Stimulated activated CD8-positive, alpha-beta memory T cell treated with anti-CD3 and anti-CD28 coated beads, Interleukin-15, amount 100 ng/mL, for 48 hours (primary cell): ENCODE measurements around the gene SPAG16.

Experiments used
- DNase-seq, 2 donors: peaks; one replicate each; pipeline ENCODE4 v3.0.0-alpha.2; 2020; ENCODE audit warnings: low read depth in 2 of 2

The SPAG16 gene

GRCh38 chr2:214376618-214377285 lies 1092.5 kb downstream of the SPAG16 start:
- no peak for DNase-seq

- DNase-seq: no peak
Observed at GRCh38 chr2:214377286-214377624, 1093.0 kb downstream of the SPAG16 start.

GRCh38 chr2:214378455-214379103 lies 1094.3 kb downstream of the SPAG16 start:
- no peak for DNase-seq

- DNase-seq: no peak
Observed at GRCh38 chr2:214379227-214379626, 1095.0 kb downstream of the SPAG16 start.

GRCh38 chr2:214380681-214381080 lies 1096.4 kb downstream of the SPAG16 start:
- no peak for DNase-seq

- DNase-seq: no peak
Observed at GRCh38 chr2:214382229-214382628, 1098.0 kb downstream of the SPAG16 start.

- no peak for DNase-seq
Observed at GRCh38 chr2:214386720-214387119, 1102.5 kb downstream of the SPAG16 start.

GRCh38 chr2:214389334-214389733 lies 1105.1 kb downstream of the SPAG16 start:
- DNase-seq: no peak

- no peak for DNase-seq
Observed at GRCh38 chr2:214393796-214394195, 1109.5 kb downstream of the SPAG16 start.

GRCh38 chr2:214395040-214395439 lies 1110.8 kb downstream of the SPAG16 start:
- DNase-seq: no peak

GRCh38 chr2:214401580-214401979 lies 1117.3 kb downstream of the SPAG16 start:
- DNase-seq: no peak

- DNase-seq: no peak
Observed at GRCh38 chr2:214410128-214410775, 1126.0 kb downstream of the SPAG16 start.

GRCh38 chr2:214410918-214411554 lies 1126.8 kb downstream of the SPAG16 start, which contains the start of gene VWC2L:
Gene VWC2L (plus strand): TSS chr2:214411054. CDS start chr2:214414194, 3,140 bp downstream.
- peak in 1 of 2 donors; percentile 1 for DNase-seq

GRCh38 chr2:214412679-214413078 lies 1128.4 kb downstream of the SPAG16 start:
- DNase-seq: no peak

GRCh38 chr2:214436470-214436869 lies 1152.2 kb downstream of the SPAG16 start:
- DNase-seq: no peak

- DNase-seq: no peak
Observed at GRCh38 chr2:214450118-214450894, 1166.0 kb downstream of the SPAG16 start.

- no peak for DNase-seq
Observed at GRCh38 chr2:214451516-214452275, 1167.4 kb downstream of the SPAG16 start.
